PC-9 (cell line): ENCODE results near the gene PLEKHH3. TPM values are rescaled to one million over a fixed set of nuclear protein-coding genes. Genes with fewer than 3 reads are reported as not detected.
A peak's percentile ranks its signal among the peaks of the same experiment; 100 is the strongest.
"Not testable (repeated sequence)": the region's sequence is repeated elsewhere in the genome, so short reads cannot be mapped to it uniquely, and the experiment has no call there.

Experiments
- BruUV-seq: library from RNA; stranded (reverse); fragments of 400-500 nt; replicated peaks from 2 replicates; lab custom pipeline; 2021; lab: Mats Ljungman, UMichigan
- CTCF ChIA-PET: fragments of 300-600 bp; sonication (Branson Sonifier 250); formaldehyde crosslinking; loops from one replicate; lab custom pipeline; 2022; ENCODE audit warnings: antibody characterized with exemption; lab: Charles Lee
- POLR2A ChIA-PET: fragments of 300-600 bp; sonication (Branson Sonifier 250); formaldehyde crosslinking; loops from one replicate; lab custom pipeline; 2022; ENCODE audit warnings: antibody characterized with exemption; ENCODE audit not compliant: unreplicated experiment; lab: Charles Lee
- DNase-seq, 2 experiments: peaks; one replicate each; pipeline versions ENCODE4 v3.0.0 to v3.0.0-alpha.2; 2015 to 2022; ENCODE audit warnings: mixed read lengths in 1 of 2
- H2AFZ ChIP-seq: fragments of 200-600 bp; sonication (generic); 2 replicates; pipeline ENCODE4 v1.8.1; 2017; ENCODE audit warnings: antibody characterized with exemption
- H3F3A ChIP-seq: fragments of 200-600 bp; sonication (generic); 2 replicates; pipeline ENCODE4 v1.8.1; 2017; ENCODE audit warnings: antibody characterized with exemption, mild to moderate bottlenecking, low read depth; ENCODE audit not compliant: insufficient read depth
- H3K27ac ChIP-seq: fragments of 200-600 bp; sonication (generic); 2 replicates; pipeline ENCODE4 v1.6.1; 2016; ENCODE audit warnings: mixed run types
- H3K27me3 ChIP-seq: fragments of 200-600 bp; sonication (generic); 2 replicates; pipeline ENCODE4 v1.6.1; 2016; ENCODE audit warnings: low read depth, mixed run types; ENCODE audit not compliant: insufficient read depth
- H3K36me3 ChIP-seq: fragments of 200-600 bp; sonication (generic); 2 replicates; pipeline ENCODE4 v1.6.1; 2016; ENCODE audit warnings: low read depth, mixed run types
- H3K4me1 ChIP-seq: fragments of 200-600 bp; sonication (generic); replicated peaks from 2 replicates; pipeline ENCODE4 v1.6.1; 2016; ENCODE audit warnings: mixed run types; ENCODE audit not compliant: insufficient read depth
- H3K4me2 ChIP-seq: fragments of 200-600 bp; sonication (generic); 2 replicates; pipeline ENCODE4 v1.6.1; 2017; ENCODE audit warnings: mixed run types
- H3K4me3 ChIP-seq: fragments of 200-600 bp; sonication (generic); 2 replicates; pipeline ENCODE4 v1.6.1; 2016; ENCODE audit warnings: mixed run types
- H3K79me2 ChIP-seq: fragments of 200-600 bp; sonication (generic); 2 replicates; pipeline ENCODE4 v1.6.1; 2017; ENCODE audit warnings: low read depth, mixed run types
- H3K9me2 ChIP-seq: fragments of 200-600 bp; sonication (generic); 2 replicates; pipeline ENCODE4 v1.8.1; 2017; ENCODE audit warnings: mild to moderate bottlenecking; ENCODE audit not compliant: insufficient read depth
- H3K9me3 ChIP-seq: fragments of 200-600 bp; sonication (generic); 2 replicates; pipeline ENCODE4 v1.8.1; 2016; ENCODE audit warnings: low read depth; ENCODE audit not compliant: insufficient read depth
- H4K20me1 ChIP-seq: fragments of 200-600 bp; sonication (generic); 2 replicates; pipeline ENCODE4 v1.8.1; 2017; ENCODE audit not compliant: insufficient read depth
- CTCF ChIP-seq: fragments of 200-600 bp; sonication (generic); conservative IDR thresholded peaks from 2 replicates; pipeline ENCODE4 v1.6.1; 2017; ENCODE audit warnings: mixed run types, antibody characterized with exemption, mild to moderate bottlenecking, moderate library complexity
- EZH2 ChIP-seq: fragments of 200-600 bp; sonication (generic); IDR thresholded peaks from 2 replicates; pipeline ENCODE4 v1.8.0; 2017; ENCODE audit warnings: antibody characterized with exemption, low read depth
- intact Hi-C: fragments of 100-400 bp; cut with micrococcal nuclease; formaldehyde crosslinking; loops from one replicate; pipeline ENCODE4 v1.10.0; 2022; ENCODE audit not compliant: unreplicated experiment
- total RNA-seq: library from RNA; stranded (reverse); gene quantifications from 2 replicates; pipeline ENCODE4 v1.2.3, GENCODE V29; 2021

The PLEKHH3 gene
- total RNA-seq, 1 experiment from 2014 or later, result 22.5 TPM

DNA sequence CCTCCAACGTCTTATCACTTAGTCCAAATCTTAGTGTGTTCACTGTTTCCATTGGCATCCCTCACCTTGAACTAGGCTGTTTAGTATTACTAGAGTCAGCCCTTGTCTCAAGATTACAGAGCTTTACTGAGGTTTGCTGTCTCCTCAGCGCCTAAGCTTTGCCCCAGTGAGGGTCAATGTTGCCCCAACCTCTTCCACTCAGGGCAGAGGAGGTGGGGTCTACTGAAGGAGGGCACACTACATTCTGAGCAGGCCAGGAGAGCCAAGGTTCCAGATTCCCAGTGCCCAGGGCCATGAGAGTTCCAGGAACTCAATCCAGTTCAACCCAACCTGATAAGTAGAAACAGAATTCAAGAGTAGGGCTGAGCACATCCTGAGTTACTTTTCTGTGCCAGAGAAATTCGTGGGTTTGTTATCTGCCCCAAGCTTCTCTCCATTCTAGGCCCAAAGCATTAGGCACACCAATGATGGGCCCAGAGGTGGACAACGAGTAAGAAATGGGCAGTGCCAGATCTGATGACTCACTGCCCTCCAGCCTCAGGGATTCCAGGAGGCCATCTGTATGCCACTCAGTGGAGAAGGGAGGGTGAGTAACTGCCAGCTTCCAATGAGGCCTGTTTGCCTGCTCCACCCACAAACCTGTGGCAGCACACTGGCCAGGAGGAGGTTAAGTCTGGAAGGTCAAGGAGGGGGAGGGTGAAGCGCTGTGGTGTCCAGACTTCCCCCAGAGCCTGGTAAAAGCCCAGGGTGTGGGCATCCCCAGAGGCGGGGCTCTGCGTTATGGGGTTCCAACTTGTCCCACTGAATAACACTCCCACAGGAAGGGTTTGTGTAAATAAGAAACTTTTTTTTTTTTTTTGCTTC, 9.5 kb downstream of the PLEKHH3 start:
- Histone ChIP-seq H2AFZ (no peak overlapping the region), H3K4me3 (no peak overlapping the region; the same call in 1 of the 2 replicates)

DNA sequence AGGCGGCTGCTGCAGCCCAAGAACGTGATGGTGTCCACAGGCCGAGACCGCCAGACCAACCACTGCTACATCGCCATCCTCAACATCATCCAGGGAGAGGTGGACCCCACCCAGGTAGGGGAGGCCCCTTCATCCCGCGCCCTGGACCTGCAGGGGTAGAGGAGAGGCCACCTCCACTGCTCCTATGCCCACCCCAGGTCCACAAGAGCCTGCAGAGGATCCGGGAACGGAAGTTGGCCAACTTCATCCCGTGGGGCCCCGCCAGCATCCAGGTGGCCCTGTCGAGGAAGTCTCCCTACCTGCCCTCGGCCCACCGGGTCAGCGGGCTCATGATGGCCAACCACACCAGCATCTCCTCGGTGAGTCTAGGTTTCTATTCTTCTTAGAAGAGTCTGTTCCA, 10.7 kb downstream of the PLEKHH3 start:
- H3K9me2 ChIP-seq, BruUV-seq, H3K9me3 ChIP-seq, DNase-seq, H3K27me3 ChIP-seq, H3K27ac ChIP-seq, H3K4me2 ChIP-seq, H3K4me3 ChIP-seq, POLR2A ChIA-PET, CTCF ChIA-PET, H3K36me3 ChIP-seq, H3K79me2 ChIP-seq, H2AFZ ChIP-seq, H4K20me1 ChIP-seq: not testable (repeated sequence)
- H3K4me1 ChIP-seq, result peaks cover 40% of the 10 kb centered on the region
- intact Hi-C loops, result loop anchor here (2.0 kb wide), 1 partner anchor 47 kb away; no protein-coding TSS in a partner anchor
- peaks cover 34% of the 10 kb centered on the region; the same call in 1 of the 2 replicates for H3F3A ChIP-seq

More for the DNA sequence above, 9.5 kb downstream of the PLEKHH3 start:
- intact Hi-C loops, result loop anchor here (1.0 to 2.0 kb wide), 2 partner anchors 11 to 49 kb away; no protein-coding TSS in a partner anchor
- Histone ChIP-seq H4K20me1 (no peaks in the 10 kb centered on the region), H3K27ac (peak overlapping the region; percentile 56), H3K79me2 (no peaks in the 10 kb centered on the region), H3K36me3 (no peaks in the 10 kb centered on the region), H3K9me2 (no peaks in the 10 kb centered on the region), H3K9me3 (no peaks in the 10 kb centered on the region), H3F3A (peaks cover 30% of the 10 kb centered on the region; the same call in 1 of the 2 replicates), H3K4me2 (peak overlapping the region; percentile 43), H3K4me1 (peaks cover 32% of the 10 kb centered on the region), H3K27me3 (no peaks in the 10 kb centered on the region)
- CTCF ChIA-PET, result interaction anchor here (0.7 to 1.7 kb wide), 2 partner anchors 10 to 12 kb away, joined by 3 to 5 read pairs; partner anchors contain the start of gene PLEKHH3
- TF ChIP-seq EZH2 (no peak), CTCF (no peak)
- peak; percentile 90 to 94 for DNase-seq
- BruUV-seq, result TSS peak; percentile 15
- POLR2A ChIA-PET, result interaction anchor here (0.6 to 0.7 kb wide), 3 partner anchors 245 to 791 kb away, joined by 3 read pairs; no protein-coding TSS in a partner anchor

DNA sequence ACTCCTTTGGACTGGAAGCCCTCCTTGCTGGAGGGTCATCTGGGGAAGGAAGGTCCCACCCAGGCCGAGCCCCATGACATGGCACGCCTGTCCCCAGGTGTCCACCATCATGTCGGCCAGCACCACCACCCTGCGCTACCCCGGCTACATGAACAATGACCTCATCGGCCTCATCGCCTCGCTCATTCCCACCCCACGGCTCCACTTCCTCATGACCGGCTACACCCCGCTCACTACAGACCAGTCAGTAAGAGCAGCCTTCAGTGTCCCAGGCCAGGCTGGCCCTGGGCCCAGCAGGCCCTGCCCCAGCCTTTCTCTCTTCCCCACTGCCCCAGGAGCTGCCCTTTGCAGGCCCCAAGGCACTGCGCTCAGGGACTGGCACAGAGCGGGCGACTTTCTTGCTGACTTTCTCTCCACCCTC, 11.2 kb downstream of the PLEKHH3 start:
- CTCF ChIA-PET, result no interaction called here
- H3K27me3 ChIP-seq, result no peaks in the 10 kb centered on the region
- intact Hi-C loops, result loop anchor here (2.0 kb wide), 1 partner anchor 47 kb away; no protein-coding TSS in a partner anchor
- no peak overlapping the region for H3K4me3 ChIP-seq
- no peak for DNase-seq
- H3K4me2 ChIP-seq, result no peak overlapping the region
- H3K36me3 ChIP-seq, result no peaks in the 10 kb centered on the region
- POLR2A ChIA-PET, result no interaction called here
- TF ChIP-seq CTCF (no peak), EZH2 (no peak)
- peaks cover 39% of the 10 kb centered on the region for H3F3A ChIP-seq
- H3K9me3 ChIP-seq, result no peaks in the 10 kb centered on the region
- H3K79me2 ChIP-seq, result no peaks in the 10 kb centered on the region
- H3K4me1 ChIP-seq, result peaks cover 45% of the 10 kb centered on the region
- no peaks in the 10 kb centered on the region for H3K9me2 ChIP-seq
- H3K27ac ChIP-seq, result no peak overlapping the region
- H4K20me1 ChIP-seq, result no peaks in the 10 kb centered on the region
- no peak overlapping the region for H2AFZ ChIP-seq
- BruUV-seq, result no TSS peak
